Natural killer cell treated with Interleukin-12 subunit alpha and Interleukin-12 subunit beta and Interleukin-15 and Interleukin-18, amount 100 ng/mL, for 72 hours (primary cell): ENCODE measurements around the gene CHN2. TPM values are rescaled to one million over a fixed set of nuclear protein-coding genes. Genes with fewer than 3 reads are reported as not detected.

Experiments used
- ATAC-seq, 2 donors: fragments of 150-1000 bp; cut with Tn5 transposase in 1 of 2; sonication (Bioruptor Pico), chemical (Tn5 transposase) in 1 of 2; 2 replicates each; pipeline ENCODE4 v1.10.0; 2021
- DNase-seq: peaks from one replicate; pipeline ENCODE4 v3.0.0; 2022; ENCODE audit warnings: low spot score
- H3K27ac Mint-ChIP-seq, 2 donors: 1 replicate in 1 of 2; 2 replicates in 1 of 2; pipeline ENCODE4 v1.8.0; 2022; ENCODE audit warnings: mixed read lengths in 2 of 2, mild to moderate bottlenecking in 1 of 2, moderate library complexity in 1 of 2
- H3K27me3 Mint-ChIP-seq, 2 donors: 1 replicate in 1 of 2; 2 replicates in 1 of 2; pipeline ENCODE4 v1.8.0; 2022; ENCODE audit warnings: mixed read lengths in 2 of 2
- H3K36me3 Mint-ChIP-seq: one replicate; pipeline ENCODE4 v1.8.0; 2022; ENCODE audit warnings: mixed read lengths
- H3K4me1 Mint-ChIP-seq, 2 donors: 1 replicate in 1 of 2; 2 replicates in 1 of 2; pipeline ENCODE4 v1.8.0; 2022; ENCODE audit warnings: low read depth in 2 of 2, mixed read lengths in 2 of 2, mild to moderate bottlenecking in 1 of 2
- H3K4me3 Mint-ChIP-seq: one replicate; pipeline ENCODE4 v1.8.0; 2022; ENCODE audit warnings: mixed read lengths
- H3K9me3 Mint-ChIP-seq: 2 replicates; pipeline ENCODE4 v1.8.0; 2022; ENCODE audit warnings: mixed read lengths
- total RNA-seq, 2 donors: library from RNA; stranded (reverse); gene quantifications; one replicate each; pipeline ENCODE4 v1.2.3, GENCODE V29; 2022

CHN2 gene
- total RNA-seq, 2 donors from 2014 or later: 0.70 to 2.1 TPM

GRCh38 chr7:29314148-29314547 lies 119.6 kb downstream of the CHN2 start:
- DNase-seq (no peak), ATAC-seq (no peak)
- no peak overlapping the region for H3K4me3 Mint-ChIP-seq
- H3K36me3 Mint-ChIP-seq: peaks cover 6% of the 10 kb centered on the region
- H3K27me3 Mint-ChIP-seq: no peaks in the 10 kb centered on the region
- no peak overlapping the region for H3K27ac Mint-ChIP-seq
- H3K9me3 Mint-ChIP-seq: no peaks in the 10 kb centered on the region
- peaks cover 10 to 13% of the 10 kb centered on the region in 2 donors for H3K4me1 Mint-ChIP-seq

GRCh38 chr7:29315122-29315891 lies 120.7 kb downstream of the CHN2 start:
- no peaks in the 10 kb centered on the region for H3K9me3 Mint-ChIP-seq
- no peak for DNase-seq
- H3K4me3 Mint-ChIP-seq: no peak overlapping the region
- no peak for ATAC-seq
- peaks cover 6% of the 10 kb centered on the region for H3K36me3 Mint-ChIP-seq
- no peaks in the 10 kb centered on the region for H3K27me3 Mint-ChIP-seq
- H3K27ac Mint-ChIP-seq: no peak overlapping the region
- H3K4me1 Mint-ChIP-seq: peaks cover 17 to 20% of the 10 kb centered on the region in 2 donors

GRCh38 chr7:29315892-29316270 lies 121.3 kb downstream of the CHN2 start:
- no peak overlapping the region for H3K4me3 Mint-ChIP-seq
- H3K4me1 Mint-ChIP-seq: peaks cover 23 to 25% of the 10 kb centered on the region in 2 donors
- peaks cover 0 to 3% of the 10 kb centered on the region in 2 donors for H3K27me3 Mint-ChIP-seq
- H3K9me3 Mint-ChIP-seq: no peaks in the 10 kb centered on the region
- H3K36me3 Mint-ChIP-seq: peaks cover 5% of the 10 kb centered on the region
- no peak for ATAC-seq
- H3K27ac Mint-ChIP-seq: no peak overlapping the region
- no peak for DNase-seq

GRCh38 chr7:29316926-29317325 lies 122.4 kb downstream of the CHN2 start:
- ATAC-seq (no peak), DNase-seq (no peak)
- peaks cover 24 to 25% of the 10 kb centered on the region in 2 donors for H3K4me1 Mint-ChIP-seq
- H3K4me3 Mint-ChIP-seq: no peak overlapping the region
- no peaks in the 10 kb centered on the region for H3K9me3 Mint-ChIP-seq
- H3K27me3 Mint-ChIP-seq: peaks cover 0 to 3% of the 10 kb centered on the region in 2 donors
- H3K27ac Mint-ChIP-seq: no peak overlapping the region
- no peaks in the 10 kb centered on the region for H3K36me3 Mint-ChIP-seq

- Mint-ChIP-seq H3K36me3 (no peaks in the 10 kb centered on the region), H3K4me1 (peaks cover 23 to 28% of the 10 kb centered on the region in 2 donors), H3K4me3 (no peak overlapping the region), H3K27ac (no peak overlapping the region), H3K27me3 (peaks cover 0 to 6% of the 10 kb centered on the region in 2 donors), H3K9me3 (no peaks in the 10 kb centered on the region)
- ATAC-seq: no peak
- no peak for DNase-seq
Measured at GRCh38 chr7:29318853-29319718, 124.5 kb downstream of the CHN2 start.

- H3K27me3 Mint-ChIP-seq: peaks cover 0 to 6% of the 10 kb centered on the region in 2 donors
- DNase-seq: no peak
- H3K9me3 Mint-ChIP-seq: no peaks in the 10 kb centered on the region
Measured at GRCh38 chr7:29319719-29320521, 125.3 kb downstream of the CHN2 start.

GRCh38 chr7:29320577-29320976 lies 126.0 kb downstream of the CHN2 start:
- Mint-ChIP-seq H3K27me3 (peaks cover 0 to 6% of the 10 kb centered on the region in 2 donors), H3K4me1 (peaks cover 20 to 28% of the 10 kb centered on the region in 2 donors), H3K27ac (peak overlapping the region in 1 of 2 donors; percentile 36), H3K36me3 (no peaks in the 10 kb centered on the region), H3K9me3 (no peaks in the 10 kb centered on the region), H3K4me3 (no peak overlapping the region)
- DNase-seq (no peak), ATAC-seq (no peak)

More at GRCh38 chr7:29319719-29320521, 125.3 kb downstream of the CHN2 start:
- H3K27ac Mint-ChIP-seq: no peak overlapping the region
- no peak overlapping the region for H3K4me3 Mint-ChIP-seq
- H3K36me3 Mint-ChIP-seq: no peaks in the 10 kb centered on the region
- peaks cover 20 to 28% of the 10 kb centered on the region in 2 donors for H3K4me1 Mint-ChIP-seq
- peak; percentile 45 to 51 for ATAC-seq

- peaks cover 0 to 6% of the 10 kb centered on the region in 2 donors for H3K27me3 Mint-ChIP-seq
- no peaks in the 10 kb centered on the region for H3K36me3 Mint-ChIP-seq
- H3K4me3 Mint-ChIP-seq: no peak overlapping the region
- ATAC-seq (no peak), DNase-seq (no peak)
- peaks cover 20 to 28% of the 10 kb centered on the region in 2 donors for H3K4me1 Mint-ChIP-seq
- H3K9me3 Mint-ChIP-seq: no peaks in the 10 kb centered on the region
- no peak overlapping the region for H3K27ac Mint-ChIP-seq
Measured at GRCh38 chr7:29322023-29322712, 127.6 kb downstream of the CHN2 start.

GRCh38 chr7:29325476-29325875 lies 130.9 kb downstream of the CHN2 start:
- no peak overlapping the region for H3K4me3 Mint-ChIP-seq

GRCh38 chr7:29326864-29327263 lies 132.3 kb downstream of the CHN2 start:
- Mint-ChIP-seq H3K27me3 (peaks cover 0 to 3% of the 10 kb centered on the region in 2 donors), H3K36me3 (no peaks in the 10 kb centered on the region), H3K4me3 (no peak overlapping the region), H3K9me3 (no peaks in the 10 kb centered on the region), H3K4me1 (peaks cover 0 to 8% of the 10 kb centered on the region in 2 donors), H3K27ac (no peak overlapping the region)
- ATAC-seq: no peak
- no peak for DNase-seq

More at GRCh38 chr7:29325476-29325875, 130.9 kb downstream of the CHN2 start:
- no peak for DNase-seq
- Mint-ChIP-seq H3K27ac (no peak overlapping the region), H3K4me1 (peaks cover 5 to 12% of the 10 kb centered on the region in 2 donors), H3K27me3 (peaks cover 0 to 6% of the 10 kb centered on the region in 2 donors), H3K36me3 (no peaks in the 10 kb centered on the region), H3K9me3 (no peaks in the 10 kb centered on the region)
- no peak for ATAC-seq

- no peak overlapping the region for H3K27ac Mint-ChIP-seq
- DNase-seq (no peak), ATAC-seq (no peak)
- no peaks in the 10 kb centered on the region for H3K27me3 Mint-ChIP-seq
- no peaks in the 10 kb centered on the region for H3K36me3 Mint-ChIP-seq
- peaks cover 0 to 4% of the 10 kb centered on the region in 2 donors for H3K4me1 Mint-ChIP-seq
- no peak overlapping the region for H3K4me3 Mint-ChIP-seq
- H3K9me3 Mint-ChIP-seq: no peaks in the 10 kb centered on the region
Measured at GRCh38 chr7:29327455-29327854, 132.9 kb downstream of the CHN2 start.

- peaks cover 0 to 6% of the 10 kb centered on the region in 2 donors for H3K4me1 Mint-ChIP-seq
- DNase-seq (no peak), ATAC-seq (no peak)
- no peak overlapping the region for H3K4me3 Mint-ChIP-seq
- H3K36me3 Mint-ChIP-seq: no peaks in the 10 kb centered on the region
- no peaks in the 10 kb centered on the region for H3K27me3 Mint-ChIP-seq
- no peak overlapping the region for H3K27ac Mint-ChIP-seq
- H3K9me3 Mint-ChIP-seq: no peaks in the 10 kb centered on the region
Measured at GRCh38 chr7:29328045-29328444, 133.5 kb downstream of the CHN2 start.

GRCh38 chr7:29328811-29329210 lies 134.2 kb downstream of the CHN2 start:
- Mint-ChIP-seq H3K27ac (no peak overlapping the region), H3K36me3 (no peaks in the 10 kb centered on the region), H3K27me3 (no peaks in the 10 kb centered on the region), H3K9me3 (no peaks in the 10 kb centered on the region), H3K4me3 (no peak overlapping the region), H3K4me1 (peaks cover 0 to 6% of the 10 kb centered on the region in 2 donors)
- ATAC-seq (no peak), DNase-seq (no peak)
